Left lobe of liver (tissue), 2 donors: Measurements from ENCODE around the gene WDR82. TPM values are rescaled to one million over a fixed set of nuclear protein-coding genes. Genes with fewer than 3 reads are reported as not detected.
A peak's percentile ranks its signal among the peaks of the same experiment; 100 is the strongest.
"Not testable (repeated sequence)": the region's sequence is repeated elsewhere in the genome, so short reads cannot be mapped to it uniquely, and the experiment has no call there.

Experiments used
- ATAC-seq: fragments of 200-7000 bp; cut with Tn5 transposase; one replicate; pipeline ENCODE4 v1.9.1; 2020; ENCODE audit warnings: mild to moderate bottlenecking, moderate library complexity
- DNase-seq: peaks from one replicate; pipeline ENCODE4 v3.0.0-alpha.2; 2020; ENCODE audit warnings: low spot score
- total RNA-seq: library from RNA; stranded (reverse); gene quantifications from one replicate; pipeline ENCODE4 v1.2.1, GENCODE V29; 2021
- donor health status: DM: no; HTN: no; CAD: no; lungs with moderate emphysema.
- donor health status: DM: no; HTN: yes; CAD: no.

Gene WDR82
- total RNA-seq, 1 donor from 2014 or later, result 18.6 TPM

GRCh38 chr3:52289747-52290595 lies 11.5 kb upstream of the WDR82 start:
- DNase-seq (peak; percentile 96), ATAC-seq (peak; percentile 47)

GRCh38 chr3:52289338-52289746 lies 10.9 kb upstream of the WDR82 start:
- ATAC-seq, result peak; percentile 34
- DNase-seq, result peak; percentile 87

- ATAC-seq (no peak), DNase-seq (no peak)
These were observed 10.2 kb upstream of the WDR82 start for GRCh38 chr3:52288674-52289073.

- DNase-seq, result peak; percentile 86
These were observed 8.3 kb upstream of the WDR82 start for GRCh38 chr3:52286777-52287110.

GRCh38 chr3:52284051-52284450 lies 5.6 kb upstream of the WDR82 start:
- ATAC-seq, result not testable (repeated sequence)
- peak; percentile 42 for DNase-seq

More at GRCh38 chr3:52286777-52287110, 8.3 kb upstream of the WDR82 start:
- peak; percentile 35 for ATAC-seq

GRCh38 chr3:52283306-52283705 lies 4.9 kb upstream of the WDR82 start:
- no peak for ATAC-seq

GRCh38 chr3:52281981-52282801 lies 3.7 kb upstream of the WDR82 start:
- ATAC-seq (no peak), DNase-seq (no peak)

More at GRCh38 chr3:52283306-52283705, 4.9 kb upstream of the WDR82 start:
- DNase-seq, result no peak

GRCh38 chr3:52280050-52280461 lies 1.6 kb upstream of the WDR82 start:
- ATAC-seq (no peak), DNase-seq (no peak)

GRCh38 chr3:52279596-52279995 lies 1.1 kb upstream of the WDR82 start:
- DNase-seq, result no peak
- ATAC-seq, result no peak

- DNase-seq, result no peak
These were observed 408 bp downstream of the WDR82 start for GRCh38 chr3:52277972-52278509.

GRCh38 chr3:52277071-52277964 lies 1.1 kb downstream of the WDR82 start:
- ATAC-seq (peak; percentile 58), DNase-seq (peak; percentile 84)

More at GRCh38 chr3:52277972-52278509, 408 bp downstream of the WDR82 start:
- ATAC-seq, result peak; percentile 79

- ATAC-seq, result not testable (repeated sequence)
- peak; percentile 43 for DNase-seq
These were observed 3.7 kb downstream of the WDR82 start for GRCh38 chr3:52274781-52275180.

GRCh38 chr3:52272831-52273230 lies 5.6 kb downstream of the WDR82 start:
- no peak for DNase-seq
- ATAC-seq, result no peak

- not testable (repeated sequence) for ATAC-seq, DNase-seq
These were observed 6.3 kb downstream of the WDR82 start for GRCh38 chr3:52272172-52272571.

GRCh38 chr3:52270252-52270754 lies 8.1 kb downstream of the WDR82 start:
- ATAC-seq (peak; percentile 33), DNase-seq (no peak)

- DNase-seq, result no peak
- no peak for ATAC-seq
These were observed 8.7 kb downstream of the WDR82 start for GRCh38 chr3:52269776-52270175.

GRCh38 chr3:52268036-52268435 lies 10.4 kb downstream of the WDR82 start:
- DNase-seq, result no peak
- no peak for ATAC-seq

GRCh38 chr3:52265387-52265786 lies 13.1 kb downstream of the WDR82 start:
- ATAC-seq (no peak), DNase-seq (no peak)

- no peak for DNase-seq
- no peak for ATAC-seq
These were observed 16.0 kb downstream of the WDR82 start for GRCh38 chr3:52262447-52262846.

GRCh38 chr3:52259448-52259847 lies 19.0 kb downstream of the WDR82 start:
- ATAC-seq (no peak), DNase-seq (no peak)
